Measurements from ENCODE around the gene CASP14.

DNA sequence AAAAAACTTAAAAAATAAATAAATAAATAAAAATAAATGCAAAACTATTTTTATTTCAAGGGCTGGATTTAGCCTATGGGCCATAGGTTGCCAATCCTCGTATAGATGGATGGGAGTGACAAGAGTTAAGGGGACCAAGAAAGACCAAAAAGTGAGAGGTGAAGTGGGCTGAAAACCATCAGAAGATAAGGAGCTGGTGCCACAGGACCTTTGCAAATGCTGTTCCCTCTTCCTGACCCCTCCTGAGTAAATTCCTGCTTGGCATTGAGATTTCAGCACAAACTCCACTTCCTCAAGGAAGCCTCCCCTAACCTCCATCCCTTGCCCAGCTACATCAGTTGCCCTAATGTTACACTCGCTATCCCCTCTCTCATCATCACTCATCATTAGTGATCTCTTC, 43.7 kb downstream of the CASP14 start:
- TF ChIP-seq CBFB (CRISPR knock-in tag; IDR thresholded peaks at IDR 0.05; ENCODE audit: low read depth) (no peak), GABPB1 (CRISPR knock-in tag; IDR thresholded peaks at IDR 0.05) (no peak), RELA (CRISPR knock-in tag; IDR thresholded peaks at IDR 0.05; ENCODE audit: borderline replicate concordance) (no peak), E2F5 (CRISPR knock-in tag; IDR thresholded peaks at IDR 0.05) (no peak), TEAD4 (CRISPR knock-in tag; IDR thresholded peaks at IDR 0.05) (no peak), CTCF (IDR thresholded peaks at IDR 0.05) (no peak), ETV6 (CRISPR knock-in tag; IDR thresholded peaks at IDR 0.05) (no peak), IRF1 (CRISPR knock-in tag; IDR thresholded peaks at IDR 0.05) (no peak), USF2 (CRISPR knock-in tag; IDR thresholded peaks at IDR 0.05) (no peak)
- TF ChIP-seq, protein P1, sequence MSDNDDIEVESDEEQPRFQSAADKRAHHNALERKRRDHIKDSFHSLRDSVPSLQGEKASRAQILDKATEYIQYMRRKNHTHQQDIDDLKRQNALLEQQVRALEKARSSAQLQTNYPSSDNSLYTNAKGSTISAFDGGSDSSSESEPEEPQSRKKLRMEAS (CRISPR knock-in tag; IDR thresholded peaks at IDR 0.05) = no peak
